K562 (cell line): Measurements from ENCODE around the gene POLR1B. TPM values are rescaled to one million over a fixed set of nuclear protein-coding genes. Genes with fewer than 3 reads are reported as not detected.

Experiments
- BDP1 ChIP-seq: IDR thresholded peaks from 3 replicates; pipeline ENCODE4 v1.6.1; 2011; ENCODE audit not compliant: insufficient read length, insufficient read depth
- FOXK2 ChIP-seq, 2 experiments: fragments of 450-650 bp; IDR thresholded peaks in 1 of 2; conservative IDR thresholded peaks in 1 of 2; 2 replicates each; pipeline ENCODE4 v1.6.1; 2016; ENCODE audit warnings: low read depth in 2 of 2, mild to moderate bottlenecking in 1 of 2
- GATAD2B ChIP-seq: fragments of 450-650 bp; IDR thresholded peaks from 2 replicates; pipeline ENCODE4 v1.6.1; 2017; ENCODE audit warnings: mild to moderate bottlenecking, borderline replicate concordance
- HDAC3 ChIP-seq: fragments of 450-650 bp; IDR thresholded peaks from 2 replicates; pipeline ENCODE4 v1.6.1; 2018; ENCODE audit warnings: borderline replicate concordance, mild to moderate bottlenecking, moderate library complexity; ENCODE audit not compliant: partially characterized antibody
- MBD2 ChIP-seq: sonication (generic); IDR thresholded peaks from 2 replicates; pipeline ENCODE4 v1.6.1; 2016; ENCODE audit warnings: low read depth, borderline replicate concordance
- NFE2L1 ChIP-seq: fragments of 450-650 bp; IDR thresholded peaks from 2 replicates; pipeline ENCODE4 v1.6.1; 2016; ENCODE audit warnings: missing genetic modification characterization, low read depth, mild to moderate bottlenecking, missing compliant biosample characterization, moderate library complexity, borderline replicate concordance
- SMAD4 ChIP-seq: fragments of 250-450 bp; sonication (Bioruptor Pico); conservative IDR thresholded peaks from 2 replicates; pipeline ENCODE4 v1.8.0; 2021; ENCODE audit warnings: inconsistent platforms, mild to moderate bottlenecking, moderate library complexity
- ZFP36 ChIP-seq: fragments of 150-350 bp; IDR thresholded peaks from 2 replicates; pipeline ENCODE4 v1.6.1; 2018; ENCODE audit warnings: low read length, low read depth; ENCODE audit not compliant: partially characterized antibody
- ZFPM2 ChIP-seq: fragments of 250-450 bp; sonication (Bioruptor Pico); IDR thresholded peaks from 2 replicates; pipeline ENCODE4 v1.5.1; 2022; ENCODE audit warnings: mild to moderate bottlenecking
- ZNF41 ChIP-seq: fragments of 250-450 bp; sonication (Bioruptor Pico); conservative IDR thresholded peaks from 2 replicates; pipeline ENCODE4 v1.4.0; 2020; ENCODE audit warnings: mild to moderate bottlenecking
- polyA plus RNA-seq, 8 experiments: library from polyadenylated mRNA; depleted of rRNA in 4 of 8; stranded (reverse) in 5 of 8; unstranded in 3 of 8; fragments of >200 nt; fragmentation: Nextera tagmentation in 2 of 8; fragmentation: Illumina TruSeq in 1 of 8; extraction: Ambion mirVana in 2 of 8; extraction: Trizol in 1 of 8; gene quantifications; 2 replicates each; pipeline versions ENCODE4 v1.2.1 to v1.2.3, GENCODE V29; 2011 to 2014; ENCODE audit warnings: inconsistent platforms in 1 of 8, missing spikeins in 1 of 8
- total RNA-seq, 7 experiments: library from RNA; depleted of rRNA in 6 of 7; stranded (reverse); fragments of >200 nt in 6 of 7; fragmentation: Illumina TruSeq in 2 of 7; extraction: Trizol in 2 of 7; gene quantifications; 2 replicates each; pipeline versions ENCODE4 v1.2.1 to v1.2.3, GENCODE V29; 2011 to 2021; ENCODE audit warnings: low replicate concordance in 1 of 7
- TF ChIP-seq, protein P1 (sequence below): fragments of 250-450 bp; sonication (Bioruptor Pico); IDR thresholded peaks from 2 replicates; pipeline ENCODE4 v1.5.0; 2020; ENCODE audit warnings: mild to moderate bottlenecking, borderline replicate concordance
- TF ChIP-seq, protein P2 (sequence below): sonication (generic); formaldehyde crosslinking; IDR thresholded peaks from 2 replicates; pipeline ENCODE4 v1.5.0; 2020; ENCODE audit warnings: missing genetic modification reagents
- TF ChIP-seq, protein P3 (sequence below): fragments of 450-650 bp; formaldehyde crosslinking; IDR thresholded peaks from 2 replicates; pipeline ENCODE4 v1.4.0; 2022; ENCODE audit warnings: mild to moderate bottlenecking, moderate library complexity
- TF ChIP-seq, protein P4 (sequence below): IDR thresholded peaks from 2 replicates; pipeline ENCODE4 v1.6.1; 2014; ENCODE audit warnings: antibody characterized with exemption
- TF ChIP-seq, protein P5 (sequence below): fragments of 250-450 bp; sonication (Bioruptor Pico); IDR thresholded peaks from 2 replicates; pipeline ENCODE4 v1.4.0; 2020; ENCODE audit warnings: mild to moderate bottlenecking, moderate library complexity
- TF ChIP-seq, protein P6 (sequence below), 2 experiments: fragments of 200-800 bp in 1 of 2; sonication (Bioruptor generic) in 1 of 2; sonication (generic) in 1 of 2; formaldehyde crosslinking in 1 of 2; IDR thresholded peaks in 1 of 2; conservative IDR thresholded peaks in 1 of 2; 2 replicates each; pipeline versions ENCODE4 v1.5.0 to v1.6.1; 2016 to 2020; ENCODE audit warnings: missing compliant biosample characterization in 1 of 2, missing genetic modification characterization in 1 of 2, missing genetic modification reagents in 1 of 2

POLR1B gene
- total and polyA plus RNA-seq, 9 of the 15 experiments (the other 6 are each of a cell fraction or from before 2014, with no cell fraction given) = 19.8 to 55.1 (median 40.2) TPM

DNA sequence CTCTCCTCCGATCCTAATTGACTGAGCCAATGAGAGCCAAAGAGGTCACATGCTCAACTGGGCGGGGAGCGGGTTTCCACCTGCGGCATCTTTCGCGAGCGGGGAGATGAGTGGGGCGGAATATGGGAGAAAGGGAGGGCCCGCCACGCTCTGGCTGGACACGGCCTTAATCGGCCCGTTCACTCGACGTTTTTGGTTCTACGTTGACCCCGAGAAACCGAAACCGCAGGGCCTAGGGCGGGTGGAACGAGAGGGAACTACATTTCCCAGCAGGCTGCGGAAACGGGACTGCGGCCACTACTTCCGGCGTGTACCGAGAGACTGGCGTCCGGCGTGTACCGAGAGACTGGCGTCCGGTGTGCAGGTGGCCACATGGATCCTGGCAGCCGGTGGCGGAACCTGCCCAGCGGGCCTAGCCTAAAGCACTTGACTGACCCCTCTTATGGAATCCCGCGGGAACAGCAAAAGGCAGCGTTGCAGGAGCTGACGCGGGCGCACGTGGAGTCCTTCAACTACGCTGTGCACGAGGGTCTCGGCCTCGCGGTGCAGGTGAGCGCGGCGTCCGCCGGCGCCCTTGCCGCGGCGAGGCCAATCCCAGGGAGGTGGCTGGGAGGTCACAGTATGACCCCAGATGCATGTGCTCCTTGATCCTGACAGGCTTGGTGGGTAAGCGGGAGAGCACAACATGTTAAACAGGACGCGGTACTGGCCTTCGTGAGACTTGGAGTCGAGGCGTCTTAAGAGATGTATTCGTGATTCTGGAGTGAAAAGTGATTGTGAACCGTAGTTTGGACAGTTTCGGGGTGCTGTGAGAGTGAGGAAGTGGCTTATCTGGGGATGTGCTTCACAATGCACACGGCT is at the start of gene POLR1B (continued):
- TF ChIP-seq, protein P1, sequence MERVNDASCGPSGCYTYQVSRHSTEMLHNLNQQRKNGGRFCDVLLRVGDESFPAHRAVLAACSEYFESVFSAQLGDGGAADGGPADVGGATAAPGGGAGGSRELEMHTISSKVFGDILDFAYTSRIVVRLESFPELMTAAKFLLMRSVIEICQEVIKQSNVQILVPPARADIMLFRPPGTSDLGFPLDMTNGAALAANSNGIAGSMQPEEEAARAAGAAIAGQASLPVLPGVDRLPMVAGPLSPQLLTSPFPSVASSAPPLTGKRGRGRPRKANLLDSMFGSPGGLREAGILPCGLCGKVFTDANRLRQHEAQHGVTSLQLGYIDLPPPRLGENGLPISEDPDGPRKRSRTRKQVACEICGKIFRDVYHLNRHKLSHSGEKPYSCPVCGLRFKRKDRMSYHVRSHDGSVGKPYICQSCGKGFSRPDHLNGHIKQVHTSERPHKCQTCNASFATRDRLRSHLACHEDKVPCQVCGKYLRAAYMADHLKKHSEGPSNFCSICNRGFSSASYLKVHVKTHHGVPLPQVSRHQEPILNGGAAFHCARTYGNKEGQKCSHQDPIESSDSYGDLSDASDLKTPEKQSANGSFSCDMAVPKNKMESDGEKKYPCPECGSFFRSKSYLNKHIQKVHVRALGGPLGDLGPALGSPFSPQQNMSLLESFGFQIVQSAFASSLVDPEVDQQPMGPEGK = no peak
- TF ChIP-seq, protein P2, sequence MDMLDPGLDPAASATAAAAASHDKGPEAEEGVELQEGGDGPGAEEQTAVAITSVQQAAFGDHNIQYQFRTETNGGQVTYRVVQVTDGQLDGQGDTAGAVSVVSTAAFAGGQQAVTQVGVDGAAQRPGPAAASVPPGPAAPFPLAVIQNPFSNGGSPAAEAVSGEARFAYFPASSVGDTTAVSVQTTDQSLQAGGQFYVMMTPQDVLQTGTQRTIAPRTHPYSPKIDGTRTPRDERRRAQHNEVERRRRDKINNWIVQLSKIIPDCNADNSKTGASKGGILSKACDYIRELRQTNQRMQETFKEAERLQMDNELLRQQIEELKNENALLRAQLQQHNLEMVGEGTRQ (CRISPR knock-in tag) = peak; percentile 91
- TF ChIP-seq ZFPM2 (CRISPR knock-in tag) = no peak
- no peak for TF ChIP-seq HDAC3
- peak; percentile 39; the same call in 1 of the 2 replicates for TF ChIP-seq SMAD4
- peak in 1 of 2 experiments; percentile 24; a peak in 1 of 4 replicates for TF ChIP-seq FOXK2 (conservative IDR thresholded peaks at IDR 0.05 in 1 of 2, IDR thresholded peaks at IDR 0.05 in 1 of 2; ENCODE audit: low read depth in 2 of 2)
- no peak for TF ChIP-seq ZFP36
- TF ChIP-seq NFE2L1 (tag) = no peak
- TF ChIP-seq, protein P3, sequence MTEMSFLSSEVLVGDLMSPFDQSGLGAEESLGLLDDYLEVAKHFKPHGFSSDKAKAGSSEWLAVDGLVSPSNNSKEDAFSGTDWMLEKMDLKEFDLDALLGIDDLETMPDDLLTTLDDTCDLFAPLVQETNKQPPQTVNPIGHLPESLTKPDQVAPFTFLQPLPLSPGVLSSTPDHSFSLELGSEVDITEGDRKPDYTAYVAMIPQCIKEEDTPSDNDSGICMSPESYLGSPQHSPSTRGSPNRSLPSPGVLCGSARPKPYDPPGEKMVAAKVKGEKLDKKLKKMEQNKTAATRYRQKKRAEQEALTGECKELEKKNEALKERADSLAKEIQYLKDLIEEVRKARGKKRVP = 0 out of 2 replicates have a peak, but pooled peaks have one; percentile 49
- peak; percentile 80 for TF ChIP-seq MBD2
- no peak for TF ChIP-seq BDP1
- TF ChIP-seq ZNF41 = no peak
- TF ChIP-seq GATAD2B = no peak
- TF ChIP-seq, protein P4, sequence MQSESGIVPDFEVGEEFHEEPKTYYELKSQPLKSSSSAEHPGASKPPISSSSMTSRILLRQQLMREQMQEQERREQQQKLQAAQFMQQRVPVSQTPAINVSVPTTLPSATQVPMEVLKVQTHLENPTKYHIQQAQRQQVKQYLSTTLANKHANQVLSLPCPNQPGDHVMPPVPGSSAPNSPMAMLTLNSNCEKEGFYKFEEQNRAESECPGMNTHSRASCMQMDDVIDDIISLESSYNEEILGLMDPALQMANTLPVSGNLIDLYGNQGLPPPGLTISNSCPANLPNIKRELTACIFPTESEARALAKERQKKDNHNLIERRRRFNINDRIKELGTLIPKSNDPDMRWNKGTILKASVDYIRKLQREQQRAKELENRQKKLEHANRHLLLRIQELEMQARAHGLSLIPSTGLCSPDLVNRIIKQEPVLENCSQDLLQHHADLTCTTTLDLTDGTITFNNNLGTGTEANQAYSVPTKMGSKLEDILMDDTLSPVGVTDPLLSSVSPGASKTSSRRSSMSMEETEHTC = peak; percentile 33; the same call in 1 of the 2 replicates
- TF ChIP-seq, protein P5, sequence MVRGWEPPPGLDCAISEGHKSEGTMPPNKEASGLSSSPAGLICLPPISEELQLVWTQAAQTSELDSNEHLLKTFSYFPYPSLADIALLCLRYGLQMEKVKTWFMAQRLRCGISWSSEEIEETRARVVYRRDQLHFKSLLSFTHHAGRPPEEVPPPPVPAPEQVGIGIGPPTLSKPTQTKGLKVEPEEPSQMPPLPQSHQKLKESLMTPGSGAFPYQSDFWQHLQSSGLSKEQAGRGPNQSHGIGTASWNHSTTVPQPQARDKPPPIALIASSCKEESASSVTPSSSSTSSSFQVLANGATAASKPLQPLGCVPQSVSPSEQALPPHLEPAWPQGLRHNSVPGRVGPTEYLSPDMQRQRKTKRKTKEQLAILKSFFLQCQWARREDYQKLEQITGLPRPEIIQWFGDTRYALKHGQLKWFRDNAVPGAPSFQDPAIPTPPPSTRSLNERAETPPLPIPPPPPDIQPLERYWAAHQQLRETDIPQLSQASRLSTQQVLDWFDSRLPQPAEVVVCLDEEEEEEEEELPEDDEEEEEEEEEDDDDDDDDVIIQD (CRISPR knock-in tag) = no peak
- TF ChIP-seq, protein P6, sequence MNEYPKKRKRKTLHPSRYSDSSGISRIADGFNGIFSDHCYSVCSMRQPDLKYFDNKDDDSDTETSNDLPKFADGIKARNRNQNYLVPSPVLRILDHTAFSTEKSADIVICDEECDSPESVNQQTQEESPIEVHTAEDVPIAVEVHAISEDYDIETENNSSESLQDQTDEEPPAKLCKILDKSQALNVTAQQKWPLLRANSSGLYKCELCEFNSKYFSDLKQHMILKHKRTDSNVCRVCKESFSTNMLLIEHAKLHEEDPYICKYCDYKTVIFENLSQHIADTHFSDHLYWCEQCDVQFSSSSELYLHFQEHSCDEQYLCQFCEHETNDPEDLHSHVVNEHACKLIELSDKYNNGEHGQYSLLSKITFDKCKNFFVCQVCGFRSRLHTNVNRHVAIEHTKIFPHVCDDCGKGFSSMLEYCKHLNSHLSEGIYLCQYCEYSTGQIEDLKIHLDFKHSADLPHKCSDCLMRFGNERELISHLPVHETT (CRISPR knock-in tag; conservative IDR thresholded peaks at IDR 0.05 in 1 of 2, IDR thresholded peaks at IDR 0.05 in 1 of 2) = peak in 1 of 2 experiments; percentile 52; a peak in 1 of 4 replicates
